Astrocyte (in vitro differentiated cells and primary cell): ENCODE results near the gene RPP25.

Experiments
- EZH2 ChIP-seq: IDR thresholded peaks from 2 replicates; pipeline ENCODE4 v1.6.1; 2012; ENCODE audit warnings: mild to moderate bottlenecking, low read length, inconsistent platforms; ENCODE audit not compliant: insufficient read depth
- TF ChIP-seq, protein P1 (sequence below): IDR thresholded peaks from 2 replicates; pipeline ENCODE4 v1.5.1; 2011; ENCODE audit warnings: low read depth, mild to moderate bottlenecking, inconsistent platforms, low read length, moderate library complexity; ENCODE audit not compliant: insufficient read depth

DNA sequence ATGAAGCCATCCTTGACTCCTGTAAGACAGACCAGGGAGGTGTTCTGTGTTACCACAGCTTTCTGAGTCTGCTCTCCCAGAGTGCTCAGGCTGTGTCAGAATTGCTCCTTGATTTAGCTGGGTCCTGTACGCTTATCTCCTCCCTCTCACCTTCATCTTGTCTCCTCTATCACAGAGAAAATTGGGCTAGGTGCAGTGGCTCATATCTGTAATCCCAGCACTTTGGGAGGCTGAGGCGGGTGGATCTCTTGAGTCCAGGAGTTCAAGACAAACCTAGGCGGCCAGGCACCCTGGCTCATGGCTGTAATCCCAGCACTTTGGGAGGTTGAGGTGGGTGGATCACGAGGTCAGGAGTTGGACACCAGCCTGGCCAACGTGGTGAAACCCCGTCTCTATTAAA, 44.7 kb upstream of the RPP25 start:
- no peak for TF ChIP-seq EZH2
- TF ChIP-seq, protein P1, sequence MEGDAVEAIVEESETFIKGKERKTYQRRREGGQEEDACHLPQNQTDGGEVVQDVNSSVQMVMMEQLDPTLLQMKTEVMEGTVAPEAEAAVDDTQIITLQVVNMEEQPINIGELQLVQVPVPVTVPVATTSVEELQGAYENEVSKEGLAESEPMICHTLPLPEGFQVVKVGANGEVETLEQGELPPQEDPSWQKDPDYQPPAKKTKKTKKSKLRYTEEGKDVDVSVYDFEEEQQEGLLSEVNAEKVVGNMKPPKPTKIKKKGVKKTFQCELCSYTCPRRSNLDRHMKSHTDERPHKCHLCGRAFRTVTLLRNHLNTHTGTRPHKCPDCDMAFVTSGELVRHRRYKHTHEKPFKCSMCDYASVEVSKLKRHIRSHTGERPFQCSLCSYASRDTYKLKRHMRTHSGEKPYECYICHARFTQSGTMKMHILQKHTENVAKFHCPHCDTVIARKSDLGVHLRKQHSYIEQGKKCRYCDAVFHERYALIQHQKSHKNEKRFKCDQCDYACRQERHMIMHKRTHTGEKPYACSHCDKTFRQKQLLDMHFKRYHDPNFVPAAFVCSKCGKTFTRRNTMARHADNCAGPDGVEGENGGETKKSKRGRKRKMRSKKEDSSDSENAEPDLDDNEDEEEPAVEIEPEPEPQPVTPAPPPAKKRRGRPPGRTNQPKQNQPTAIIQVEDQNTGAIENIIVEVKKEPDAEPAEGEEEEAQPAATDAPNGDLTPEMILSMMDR = no peak
